Astrocyte (in vitro differentiated cells and primary cell): ENCODE results near the gene CTBP1.

ENCODE experiments used
- EZH2 ChIP-seq: IDR thresholded peaks from 2 replicates; pipeline ENCODE4 v1.6.1; 2012; ENCODE audit warnings: mild to moderate bottlenecking, low read length, inconsistent platforms; ENCODE audit not compliant: insufficient read depth
- TF ChIP-seq, protein P1 (sequence below): IDR thresholded peaks from 2 replicates; pipeline ENCODE4 v1.5.1; 2011; ENCODE audit warnings: low read depth, mild to moderate bottlenecking, inconsistent platforms, low read length, moderate library complexity; ENCODE audit not compliant: insufficient read depth

DNA sequence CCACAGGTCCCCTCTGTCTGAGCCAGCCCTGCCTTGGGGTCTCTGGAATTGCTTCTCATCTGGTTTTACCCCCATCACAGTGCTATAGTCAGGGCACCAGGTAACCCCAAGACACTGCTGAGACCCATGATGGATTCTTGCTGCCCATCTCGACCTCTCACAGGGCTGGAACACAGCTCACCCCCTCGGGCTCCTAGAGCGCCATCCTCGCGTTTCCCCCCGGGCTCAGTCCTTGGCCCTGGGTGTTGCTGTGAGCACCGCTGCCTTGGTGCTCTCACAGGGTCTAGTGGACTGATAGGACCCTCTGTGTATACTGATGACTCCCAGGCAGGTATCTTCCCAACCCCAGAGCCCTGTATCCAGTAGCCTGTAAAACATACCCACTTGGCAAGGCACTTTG, 49.5 kb upstream of the CTBP1 start:
- no peak for TF ChIP-seq EZH2
- TF ChIP-seq, protein P1, sequence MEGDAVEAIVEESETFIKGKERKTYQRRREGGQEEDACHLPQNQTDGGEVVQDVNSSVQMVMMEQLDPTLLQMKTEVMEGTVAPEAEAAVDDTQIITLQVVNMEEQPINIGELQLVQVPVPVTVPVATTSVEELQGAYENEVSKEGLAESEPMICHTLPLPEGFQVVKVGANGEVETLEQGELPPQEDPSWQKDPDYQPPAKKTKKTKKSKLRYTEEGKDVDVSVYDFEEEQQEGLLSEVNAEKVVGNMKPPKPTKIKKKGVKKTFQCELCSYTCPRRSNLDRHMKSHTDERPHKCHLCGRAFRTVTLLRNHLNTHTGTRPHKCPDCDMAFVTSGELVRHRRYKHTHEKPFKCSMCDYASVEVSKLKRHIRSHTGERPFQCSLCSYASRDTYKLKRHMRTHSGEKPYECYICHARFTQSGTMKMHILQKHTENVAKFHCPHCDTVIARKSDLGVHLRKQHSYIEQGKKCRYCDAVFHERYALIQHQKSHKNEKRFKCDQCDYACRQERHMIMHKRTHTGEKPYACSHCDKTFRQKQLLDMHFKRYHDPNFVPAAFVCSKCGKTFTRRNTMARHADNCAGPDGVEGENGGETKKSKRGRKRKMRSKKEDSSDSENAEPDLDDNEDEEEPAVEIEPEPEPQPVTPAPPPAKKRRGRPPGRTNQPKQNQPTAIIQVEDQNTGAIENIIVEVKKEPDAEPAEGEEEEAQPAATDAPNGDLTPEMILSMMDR, result no peak
